Fibroblast of lung (primary cell): ENCODE data around the gene SLC35A2. TPM values are rescaled to one million over a fixed set of nuclear protein-coding genes. Genes with fewer than 3 reads are reported as not detected.
"Not testable (repeated sequence)": the region's sequence is repeated elsewhere in the genome, so short reads cannot be mapped to it uniquely, and the experiment has no call there.

Experiments
- DNase-seq, 2 donors: peaks; one replicate each; pipeline versions ENCODE4 v3.0.0 to v3.0.0-alpha.2; 2010; ENCODE audit warnings: low read depth in 2 of 2
- H2AFZ ChIP-seq: 2 replicates; pipeline ENCODE4 v1.5.1; 2012; ENCODE audit warnings: low read length, control low read depth, inconsistent platforms
- H3K27ac ChIP-seq: 2 replicates; pipeline ENCODE4 v1.5.1; 2011; ENCODE audit warnings: low read length, control low read depth; ENCODE audit not compliant: insufficient read depth
- H3K27me3 ChIP-seq: 2 replicates; pipeline ENCODE4 v1.5.1; 2011; ENCODE audit warnings: mild to moderate bottlenecking, low read length; ENCODE audit not compliant: control insufficient read depth, insufficient read depth
- H3K36me3 ChIP-seq: 2 replicates; pipeline ENCODE4 v1.5.1; 2011; ENCODE audit warnings: low read length; ENCODE audit not compliant: control insufficient read depth, insufficient read depth
- H3K4me1 ChIP-seq: 2 replicates; pipeline ENCODE4 v1.5.1; 2011; ENCODE audit warnings: low read length; ENCODE audit not compliant: control insufficient read depth, insufficient read depth; ENCODE audit errors: extremely low read depth
- H3K4me2 ChIP-seq: 2 replicates; pipeline ENCODE4 v1.5.1; 2011; ENCODE audit warnings: low read length, control low read depth; ENCODE audit not compliant: insufficient read depth; ENCODE audit errors: extremely low read depth
- H3K4me3 ChIP-seq, 4 experiments: fragments of 200-600 bp in 1 of 4; sonication (generic) in 1 of 4; replicated peaks in 1 of 4; 2 replicates each; pipeline ENCODE4 v1.5.1; 2011 to 2016; ENCODE audit warnings: low read length in 4 of 4, low read depth in 3 of 4, mild to moderate bottlenecking in 3 of 4, control low read depth in 2 of 4, inconsistent platforms in 1 of 4, mixed read lengths in 1 of 4; ENCODE audit not compliant: insufficient read depth in 1 of 4; ENCODE audit errors: control extremely low read depth in 1 of 4
- H3K79me2 ChIP-seq: 2 replicates; pipeline ENCODE4 v1.5.1; 2012; ENCODE audit warnings: mild to moderate bottlenecking, low read length, inconsistent platforms; ENCODE audit not compliant: control insufficient read depth, insufficient read depth
- H3K9ac ChIP-seq: 2 replicates; pipeline ENCODE4 v1.5.1; 2011; ENCODE audit warnings: mild to moderate bottlenecking, low read length, control low read depth; ENCODE audit not compliant: insufficient read depth
- H3K9me3 ChIP-seq: 2 replicates; pipeline ENCODE4 v1.5.1; 2012; ENCODE audit warnings: low read depth, low read length; ENCODE audit not compliant: control insufficient read depth, insufficient read depth
- H4K20me1 ChIP-seq: 2 replicates; pipeline ENCODE4 v1.5.1; 2011; ENCODE audit warnings: low read length; ENCODE audit not compliant: control insufficient read depth, insufficient read depth; ENCODE audit errors: extremely low read depth
- CTCF ChIP-seq, 2 donors: IDR thresholded peaks in 1 of 2; conservative IDR thresholded peaks in 1 of 2; 1 replicate in 1 of 2; 2 replicates in 1 of 2; pipeline ENCODE4 v1.5.1; 2011 to 2012; ENCODE audit warnings: low read length in 2 of 2, control low read depth in 1 of 2, inconsistent platforms in 1 of 2, low read depth in 1 of 2, mild to moderate bottlenecking in 1 of 2
- EZH2 ChIP-seq: IDR thresholded peaks from 2 replicates; pipeline ENCODE4 v1.5.1; 2012; ENCODE audit warnings: low read length, control low read depth, mild to moderate bottlenecking; ENCODE audit errors: missing control alignments
- polyA plus RNA-seq, 2 donors: library from polyadenylated mRNA; depleted of rRNA in 1 of 2; stranded (reverse) in 1 of 2; unstranded in 1 of 2; fragments of >200 nt; gene quantifications; 2 replicates each; pipeline ENCODE4 v1.2.1, GENCODE V29; 2011 to 2012; ENCODE audit warnings: missing spikeins in 1 of 2
- total RNA-seq: library from RNA; depleted of rRNA; stranded (reverse); fragments of >200 nt; gene quantifications from 2 replicates; pipeline ENCODE4 v1.2.1, GENCODE V29; 2014

SLC35A2 gene
- total and polyA plus RNA-seq, 2 donors (not counting 1 experiment from before 2014, with no cell fraction given): 9.6 to 41.2 TPM

DNA sequence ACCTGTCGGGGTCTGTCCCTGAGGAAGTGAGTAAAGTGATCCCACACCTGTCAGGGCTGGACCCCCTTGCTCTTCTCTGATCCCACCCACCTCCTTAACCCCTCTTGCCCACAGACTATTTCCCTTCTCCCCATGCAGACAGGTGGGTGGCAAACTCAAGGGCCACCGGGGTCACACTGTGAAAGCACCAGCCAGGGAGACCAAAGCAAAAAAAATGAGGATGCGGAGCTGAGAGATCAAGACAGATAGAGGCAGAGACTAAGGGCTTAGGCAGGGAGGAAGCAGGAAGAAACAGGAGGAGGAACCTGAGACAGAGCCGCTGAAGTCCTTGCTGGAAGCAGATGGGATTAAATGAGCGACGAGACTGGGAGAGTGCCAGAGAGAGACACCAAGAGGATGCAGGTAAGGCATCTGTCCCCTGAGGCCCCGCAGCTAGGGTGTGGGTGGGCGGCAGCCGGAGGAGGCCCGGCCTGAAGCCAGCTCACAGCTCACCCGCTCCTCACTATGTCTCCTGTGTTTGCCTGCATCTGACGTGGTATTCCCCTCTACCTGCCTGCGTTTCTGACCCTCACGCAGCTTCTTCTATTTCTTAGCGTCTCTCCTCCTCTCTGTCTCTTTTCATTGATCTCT lies 21.0 kb downstream of the SLC35A2 start:
- no peak for DNase-seq
- Histone ChIP-seq H3K4me2 (peak overlapping the region; percentile 35), H3K79me2 (no peaks in the 10 kb centered on the region), H3K4me3 (peak overlapping the region in 2 of 4 experiments; percentile 45 to 56), H3K4me1 (no peaks in the 10 kb centered on the region), H3K9me3 (no peaks in the 10 kb centered on the region), H3K27me3 (no peaks in the 10 kb centered on the region), H3K27ac (no peak overlapping the region), H3K36me3 (no peaks in the 10 kb centered on the region), H4K20me1 (no peaks in the 10 kb centered on the region), H3K9ac (no peak overlapping the region), H2AFZ (no peak overlapping the region)
- TF ChIP-seq EZH2 (no peak), CTCF (conservative IDR thresholded peaks at IDR 0.05 in 1 of 2, IDR thresholded peaks at IDR 0.05 in 1 of 2; ENCODE audit: low read depth in 1 of 2, low read length in 2 of 2) (no peak)

DNA sequence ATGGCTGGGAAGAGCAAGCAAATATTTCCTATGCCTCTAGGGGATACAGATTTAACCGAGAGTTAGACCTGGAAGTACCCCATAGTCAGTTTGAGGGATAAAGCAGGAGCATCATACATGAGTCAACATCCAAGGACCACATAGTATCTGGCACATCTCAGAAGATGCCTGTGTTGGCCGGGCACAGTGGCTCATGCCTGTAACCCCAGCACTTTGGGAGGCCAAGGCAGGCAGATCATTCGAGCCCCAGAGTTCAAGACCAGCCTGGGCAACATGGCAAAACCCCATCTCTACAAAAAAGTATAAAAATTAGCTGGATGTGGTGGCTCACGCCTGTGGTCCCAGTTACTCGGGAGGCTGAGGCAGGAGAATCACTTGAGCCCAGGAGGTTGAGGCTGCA lies 24.9 kb downstream of the SLC35A2 start:
- not testable (repeated sequence) for H3K79me2 ChIP-seq, H3K4me1 ChIP-seq, H4K20me1 ChIP-seq, H3K27me3 ChIP-seq, H3K4me3 ChIP-seq, H2AFZ ChIP-seq, H3K4me2 ChIP-seq, H3K9ac ChIP-seq, DNase-seq, H3K36me3 ChIP-seq, H3K27ac ChIP-seq, H3K9me3 ChIP-seq

- Histone ChIP-seq H3K27ac (no peak overlapping the region), H3K27me3 (no peaks in the 10 kb centered on the region), H2AFZ (no peak overlapping the region), H3K4me3 (no peak overlapping the region), H3K79me2 (no peaks in the 10 kb centered on the region), H3K36me3 (no peaks in the 10 kb centered on the region), H3K4me2 (no peak overlapping the region), H4K20me1 (no peaks in the 10 kb centered on the region), H3K9ac (no peak overlapping the region), H3K4me1 (no peaks in the 10 kb centered on the region), H3K9me3 (no peaks in the 10 kb centered on the region)
- DNase-seq: no peak
- TF ChIP-seq EZH2: no peak
- TF ChIP-seq CTCF (conservative IDR thresholded peaks at IDR 0.05 in 1 of 2, IDR thresholded peaks at IDR 0.05 in 1 of 2; ENCODE audit: low read depth in 1 of 2, low read length in 2 of 2): no peak
Observed at GRCh38 chrX:48883729-48884128, 27.7 kb downstream of the SLC35A2 start.

DNA sequence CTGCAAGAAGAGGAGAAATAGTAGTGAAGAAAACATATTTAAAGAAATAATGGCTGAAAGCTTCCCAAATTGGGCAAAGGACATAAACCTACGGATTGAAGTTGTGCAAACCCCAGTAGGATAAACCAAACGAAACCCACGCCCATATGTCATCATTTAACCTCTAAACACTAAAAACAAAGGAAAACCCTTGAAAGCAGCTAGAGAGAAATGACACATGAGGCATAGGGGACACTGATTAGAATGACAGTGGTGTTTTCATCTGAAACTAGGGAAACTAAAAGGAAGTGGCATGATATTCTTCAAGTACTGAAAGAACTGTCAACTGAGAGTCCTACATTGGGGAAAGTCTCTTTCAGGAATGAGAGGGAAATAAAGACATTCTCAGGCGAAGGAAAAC lies 34.5 kb downstream of the SLC35A2 start:
- H3K27me3 ChIP-seq: not testable (repeated sequence)

GRCh38 chrX:48872017-48872416 lies 39.4 kb downstream of the SLC35A2 start:
- H3K27ac ChIP-seq, H3K4me3 ChIP-seq, H3K9me3 ChIP-seq, DNase-seq, H3K4me2 ChIP-seq, H3K9ac ChIP-seq, H2AFZ ChIP-seq, H4K20me1 ChIP-seq, H3K79me2 ChIP-seq, H3K36me3 ChIP-seq, H3K27me3 ChIP-seq, H3K4me1 ChIP-seq: not testable (repeated sequence)

More for the DNA sequence above, 34.5 kb downstream of the SLC35A2 start:
- not testable (repeated sequence) for H2AFZ ChIP-seq, H3K4me3 ChIP-seq, H3K27ac ChIP-seq, H4K20me1 ChIP-seq, DNase-seq, H3K36me3 ChIP-seq, H3K4me1 ChIP-seq, H3K4me2 ChIP-seq, H3K9me3 ChIP-seq, H3K9ac ChIP-seq, H3K79me2 ChIP-seq
